Gastrocnemius medialis (tissue), 4 donors: ENCODE measurements around the gene MYO9B.

Experiments
- POLR2A ChIP-seq, 2 donors: fragments of 450-650 bp; IDR thresholded peaks; one replicate each; pipeline ENCODE4 v1.6.1; 2017; ENCODE audit warnings: antibody characterized with exemption in 2 of 2, mild to moderate bottlenecking in 2 of 2, moderate library complexity in 2 of 2
- TF ChIP-seq, protein P1 (sequence below), 5 experiments: fragments of 450-650 bp in 3 of 5; fragments of 200-600 bp in 2 of 5; sonication (generic) in 2 of 5; IDR thresholded peaks in 4 of 5; conservative IDR thresholded peaks in 1 of 5; 1 replicate in 4 of 5; 2 replicates in 1 of 5; pipeline ENCODE4 v1.5.1; 2016 to 2019; ENCODE audit warnings: antibody characterized with exemption in 5 of 5, mild to moderate bottlenecking in 3 of 5, moderate library complexity in 3 of 5

DNA sequence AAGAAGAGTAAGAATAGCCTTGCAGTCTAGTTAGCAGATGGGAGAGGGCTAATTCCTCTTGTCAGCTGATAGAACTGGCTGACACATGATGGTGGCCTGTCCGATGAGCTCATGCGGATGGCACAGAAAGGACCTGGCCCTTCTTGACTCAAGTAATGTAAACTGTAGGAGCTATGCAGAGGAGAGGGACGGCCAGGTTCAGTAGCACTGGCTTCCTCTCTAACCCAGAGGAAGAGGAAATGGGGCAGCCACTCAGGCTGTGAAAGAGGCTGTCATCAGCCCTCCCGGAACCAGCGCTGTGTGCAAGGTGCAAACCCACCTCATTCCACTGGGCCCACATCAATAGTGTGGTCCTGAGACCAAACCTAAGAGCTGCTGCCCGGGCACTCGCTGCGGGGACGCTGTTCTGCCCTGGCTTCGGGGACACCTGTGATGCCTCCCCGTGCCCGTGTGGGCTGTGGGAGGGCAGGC is 108.8 kb downstream of the MYO9B start:
- TF ChIP-seq, protein P1, sequence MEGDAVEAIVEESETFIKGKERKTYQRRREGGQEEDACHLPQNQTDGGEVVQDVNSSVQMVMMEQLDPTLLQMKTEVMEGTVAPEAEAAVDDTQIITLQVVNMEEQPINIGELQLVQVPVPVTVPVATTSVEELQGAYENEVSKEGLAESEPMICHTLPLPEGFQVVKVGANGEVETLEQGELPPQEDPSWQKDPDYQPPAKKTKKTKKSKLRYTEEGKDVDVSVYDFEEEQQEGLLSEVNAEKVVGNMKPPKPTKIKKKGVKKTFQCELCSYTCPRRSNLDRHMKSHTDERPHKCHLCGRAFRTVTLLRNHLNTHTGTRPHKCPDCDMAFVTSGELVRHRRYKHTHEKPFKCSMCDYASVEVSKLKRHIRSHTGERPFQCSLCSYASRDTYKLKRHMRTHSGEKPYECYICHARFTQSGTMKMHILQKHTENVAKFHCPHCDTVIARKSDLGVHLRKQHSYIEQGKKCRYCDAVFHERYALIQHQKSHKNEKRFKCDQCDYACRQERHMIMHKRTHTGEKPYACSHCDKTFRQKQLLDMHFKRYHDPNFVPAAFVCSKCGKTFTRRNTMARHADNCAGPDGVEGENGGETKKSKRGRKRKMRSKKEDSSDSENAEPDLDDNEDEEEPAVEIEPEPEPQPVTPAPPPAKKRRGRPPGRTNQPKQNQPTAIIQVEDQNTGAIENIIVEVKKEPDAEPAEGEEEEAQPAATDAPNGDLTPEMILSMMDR (IDR thresholded peaks at IDR 0.05 in 4 of 5, conservative IDR thresholded peaks at IDR 0.05 in 1 of 5): no peak
- no peak for TF ChIP-seq POLR2A (IDR thresholded peaks at IDR 0.05)
